ENCODE results near the gene GCSAM.

The GCSAM gene

DNA sequence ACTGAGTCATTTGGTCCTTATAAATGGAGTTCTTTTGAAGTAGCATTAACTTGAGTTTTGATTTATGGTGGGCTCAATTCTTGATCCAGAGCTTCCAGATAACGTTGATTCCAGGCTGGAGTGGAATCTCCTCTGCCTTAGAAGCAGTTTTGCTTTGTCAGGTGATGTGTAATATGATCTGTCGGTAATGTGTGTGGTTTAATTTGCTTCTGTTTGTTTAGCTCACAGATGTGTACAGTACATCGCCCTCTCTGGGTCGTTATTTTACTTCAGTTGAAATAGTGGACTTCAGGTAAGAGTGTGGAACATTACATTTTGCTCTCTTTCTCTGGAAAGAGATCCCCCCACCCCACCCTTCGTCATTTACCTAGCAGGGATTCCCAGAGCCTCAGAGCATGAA is 23.7 kb downstream of the GCSAM start:
- no peak for DNase-seq (ENCODE audit: low read depth in 1 of 2, low spot score in 1 of 2)

DNA sequence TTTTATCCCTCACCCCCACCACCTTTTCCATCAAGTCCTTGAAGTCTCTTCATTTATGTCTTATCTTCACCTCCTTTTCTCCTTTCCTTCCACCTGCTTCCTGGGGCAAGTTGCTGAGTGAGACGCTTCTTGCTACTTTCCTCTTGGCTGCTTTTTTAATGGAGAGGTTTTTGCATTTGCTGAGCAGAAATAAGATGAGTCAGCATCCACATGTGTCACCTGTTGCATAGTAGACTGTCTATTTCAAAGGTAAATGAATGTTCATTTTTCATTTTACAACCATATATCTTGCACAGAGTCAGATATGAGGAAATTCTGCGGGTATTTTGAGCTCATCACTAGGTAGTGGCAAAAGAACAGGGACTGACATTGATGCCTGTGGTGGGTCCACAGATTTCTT is 28.3 kb downstream of the GCSAM start:
- no peak for DNase-seq (ENCODE audit: low read depth in 1 of 2, low spot score in 1 of 2)

DNA sequence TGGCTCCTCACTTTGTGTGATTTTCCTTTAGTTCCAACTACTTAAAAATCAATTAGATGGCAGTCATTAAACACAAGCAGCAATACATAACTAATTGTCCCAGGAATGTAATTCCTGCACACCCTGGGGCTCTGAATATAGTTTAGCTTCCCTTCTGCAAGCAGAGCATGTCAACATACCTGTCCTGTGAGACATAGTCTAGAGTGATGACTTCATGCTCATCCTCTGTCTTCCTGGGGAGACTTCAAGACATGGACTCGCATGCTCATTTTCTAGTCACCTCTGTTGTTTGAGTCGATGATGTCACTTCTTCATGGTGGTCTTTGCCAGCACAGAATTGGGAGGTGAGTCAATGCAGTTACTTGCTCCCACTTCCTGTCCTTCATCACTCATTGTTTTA is 31.1 kb downstream of the GCSAM start:
- no peak for DNase-seq (ENCODE audit: low read depth in 1 of 2, low spot score in 1 of 2)

DNA sequence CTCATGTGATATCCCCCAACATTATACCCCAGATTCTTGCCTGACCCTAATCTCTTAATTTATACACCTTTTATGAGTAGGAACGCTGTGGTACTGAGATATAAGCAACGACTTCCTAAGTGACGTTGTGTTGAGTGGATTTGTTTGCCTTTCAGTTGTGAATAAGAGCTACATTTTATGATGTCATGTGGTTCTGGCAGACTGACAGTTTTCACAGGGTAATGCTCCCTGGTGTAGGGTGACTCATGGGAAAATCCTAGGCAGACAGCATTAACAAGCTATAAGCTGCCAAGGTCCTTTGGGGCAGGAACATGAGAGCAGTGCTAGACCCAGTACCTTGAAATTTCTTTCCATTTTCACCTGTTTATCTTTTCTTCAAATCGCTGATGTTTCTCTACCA is 35.7 kb downstream of the GCSAM start:
- no peak for DNase-seq (ENCODE audit: low read depth in 1 of 2, low spot score in 1 of 2)

DNA sequence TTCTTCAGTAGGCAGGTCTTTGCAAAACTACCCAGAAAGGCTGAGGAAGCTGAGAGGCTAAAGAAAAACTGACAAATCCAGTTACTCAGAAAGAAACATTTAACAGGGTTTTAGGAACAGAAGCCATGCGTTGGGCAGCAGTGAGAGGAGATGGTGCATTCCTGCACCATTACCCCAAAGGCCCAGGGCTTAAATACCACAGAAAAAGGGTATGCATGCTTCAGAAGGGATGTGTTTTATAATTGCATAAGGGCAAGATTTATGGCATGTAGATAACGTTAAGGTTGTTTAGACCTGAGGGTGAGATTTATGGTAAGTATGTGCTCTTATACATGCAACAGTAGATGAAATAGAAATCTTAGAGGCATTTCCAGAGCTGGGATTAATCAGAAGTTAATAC is 36.9 kb downstream of the GCSAM start:
- DNase-seq (ENCODE audit: low read depth in 1 of 2, low spot score in 1 of 2) = no peak

DNA sequence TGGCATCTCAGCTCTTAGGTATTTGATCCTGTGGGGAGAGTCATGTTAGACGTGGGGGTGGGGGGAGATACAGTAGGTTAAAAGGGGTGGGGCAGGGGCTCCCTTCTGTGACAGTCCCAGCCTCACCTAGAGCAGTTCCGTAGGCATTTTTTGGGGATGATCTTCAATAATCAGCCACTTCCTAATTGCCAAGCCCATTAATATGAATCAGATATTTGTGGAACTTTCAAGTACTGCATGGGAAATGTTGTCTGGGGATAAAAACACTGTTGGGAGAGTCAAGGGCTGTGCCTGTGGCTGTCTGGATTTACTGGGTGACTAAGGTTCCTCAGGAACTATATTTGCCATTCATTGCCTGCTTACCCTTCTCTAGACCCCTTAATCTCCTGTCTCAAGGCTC is 37.3 kb downstream of the GCSAM start:
- DNase-seq (ENCODE audit: low read depth in 1 of 2, low spot score in 1 of 2) = no peak

DNA sequence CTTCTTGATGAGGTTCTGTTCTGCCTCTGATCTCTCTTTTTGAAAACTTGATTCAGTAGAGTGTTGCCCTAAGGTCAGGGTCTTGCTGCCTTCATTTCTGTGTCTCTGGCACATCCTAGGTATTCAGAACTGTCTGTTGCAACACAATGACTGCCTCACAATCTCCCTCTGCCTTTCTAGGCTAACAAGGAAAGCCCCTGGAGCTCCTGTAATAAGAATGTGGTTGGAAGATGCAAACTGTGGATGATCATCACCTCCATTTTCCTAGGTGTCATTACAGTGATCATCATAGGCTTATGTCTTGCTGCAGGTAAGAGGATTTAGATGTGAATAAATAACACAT is 39.9 kb downstream of the GCSAM start:
- no peak for DNase-seq (ENCODE audit: low read depth in 1 of 2, low spot score in 1 of 2)

DNA sequence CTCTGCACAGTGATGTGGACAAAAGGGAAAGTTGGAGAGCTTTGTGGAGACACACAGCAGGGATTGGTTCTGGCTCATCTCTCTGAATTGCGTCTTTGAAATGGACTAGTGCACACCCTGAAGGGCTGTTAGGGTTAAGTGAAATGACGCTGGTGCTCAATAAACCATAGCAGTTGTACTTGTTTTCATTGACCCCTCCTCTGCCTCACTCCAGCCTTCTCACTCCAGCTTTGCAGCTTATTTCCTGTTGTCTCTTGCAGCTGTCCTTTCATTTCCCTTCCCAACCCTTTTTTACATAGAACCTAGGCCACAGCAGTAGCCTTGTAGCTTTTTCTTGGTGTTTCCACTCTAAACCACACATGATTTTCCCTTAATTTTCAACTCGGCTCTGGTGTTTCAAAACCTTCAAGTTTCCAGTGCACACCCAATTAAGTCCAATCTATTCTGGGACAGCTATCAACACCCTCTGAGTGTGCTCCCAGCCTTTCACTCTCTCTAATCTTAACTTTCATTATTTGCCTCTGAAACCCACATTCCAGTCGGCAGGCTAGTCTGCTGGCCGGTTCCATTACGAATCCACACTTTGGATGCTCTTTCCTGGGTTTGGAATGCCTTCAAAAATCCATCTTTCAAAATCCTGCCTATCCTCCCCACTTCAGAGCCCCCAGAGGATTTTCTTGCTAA is 40.4 kb downstream of the GCSAM start:
- no peak for DNase-seq (ENCODE audit: low read depth in 1 of 2, low spot score in 1 of 2)

DNA sequence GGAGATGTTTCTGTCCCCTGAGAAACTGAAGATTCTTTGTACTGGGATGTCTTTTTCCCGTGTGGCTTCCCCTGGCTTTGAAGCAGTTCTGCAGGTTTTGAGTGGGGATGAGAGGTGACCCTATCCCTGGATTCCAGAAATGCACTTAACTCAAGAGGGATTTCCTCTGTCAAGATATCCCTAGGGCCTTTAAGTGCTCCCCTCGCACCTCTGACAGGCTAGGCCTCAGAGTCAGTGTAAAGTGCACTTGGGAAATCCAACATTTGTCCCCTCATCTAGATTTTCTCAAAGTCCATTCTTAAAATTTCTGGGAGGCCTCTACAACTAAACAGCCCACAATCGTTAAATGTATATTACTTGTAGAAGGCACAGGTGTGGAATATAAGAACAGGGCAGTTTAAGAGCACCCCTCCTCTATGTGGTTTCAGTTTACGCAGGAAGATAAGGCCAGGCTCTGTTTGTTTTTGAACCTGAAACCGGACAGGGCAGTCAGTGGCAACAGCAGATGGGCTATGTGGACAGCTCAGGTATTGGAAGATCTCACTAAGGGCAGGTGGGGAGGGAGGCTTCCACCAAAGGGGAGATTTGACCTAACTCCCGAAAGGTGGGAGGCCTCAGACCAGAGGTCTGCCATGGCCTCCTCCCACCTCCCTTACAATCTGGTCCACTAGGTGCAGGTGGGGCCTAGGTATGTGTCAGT is 42.0 kb downstream of the GCSAM start:
- DNase-seq (ENCODE audit: low read depth in 1 of 2, low spot score in 1 of 2) = no peak

DNA sequence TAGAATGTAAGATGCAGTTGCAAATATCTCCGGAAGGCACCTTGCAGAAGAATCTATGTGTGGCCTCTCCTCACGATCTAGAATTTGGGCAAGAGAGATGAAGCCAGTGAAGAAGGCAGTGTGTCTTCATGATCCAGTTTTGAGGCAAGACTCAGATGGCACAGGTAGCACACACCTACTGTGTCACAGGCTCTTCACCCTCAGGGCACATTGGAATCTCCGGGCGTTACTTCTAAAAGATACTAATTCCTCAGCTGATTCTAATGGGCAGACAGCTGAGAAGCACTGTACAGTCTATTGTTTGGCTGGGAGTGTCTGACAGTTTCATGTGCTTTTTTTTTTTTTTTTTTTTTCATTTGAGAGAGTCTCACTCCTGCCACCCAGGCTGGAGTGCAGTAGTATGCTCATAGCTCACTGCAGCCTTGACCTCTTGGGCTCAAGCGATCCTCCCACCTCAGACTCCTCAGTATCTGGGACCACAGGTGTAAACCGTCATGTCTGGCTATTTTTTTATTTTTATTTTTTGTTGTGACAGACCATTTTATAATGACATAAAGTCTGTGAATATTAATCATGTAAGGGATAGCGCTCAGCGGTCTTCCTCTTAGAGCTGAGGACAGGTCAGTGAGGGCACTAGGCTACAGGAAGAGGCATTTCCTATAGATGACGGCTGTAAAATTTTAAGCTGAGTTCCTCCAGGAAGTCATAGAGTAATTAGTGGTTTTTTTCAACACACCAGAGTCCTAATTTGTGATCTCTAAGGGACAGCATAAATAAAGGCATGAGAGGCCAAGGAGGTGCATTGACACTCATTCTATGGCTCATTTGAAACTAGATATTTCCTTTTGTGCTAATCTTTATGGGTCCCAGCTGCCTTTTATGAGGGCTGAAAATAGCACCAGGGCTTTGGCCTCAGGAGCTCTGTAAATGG is 42.8 kb downstream of the GCSAM start:
- DNase-seq (ENCODE audit: low read depth in 1 of 2, low spot score in 1 of 2) = no peak

DNA sequence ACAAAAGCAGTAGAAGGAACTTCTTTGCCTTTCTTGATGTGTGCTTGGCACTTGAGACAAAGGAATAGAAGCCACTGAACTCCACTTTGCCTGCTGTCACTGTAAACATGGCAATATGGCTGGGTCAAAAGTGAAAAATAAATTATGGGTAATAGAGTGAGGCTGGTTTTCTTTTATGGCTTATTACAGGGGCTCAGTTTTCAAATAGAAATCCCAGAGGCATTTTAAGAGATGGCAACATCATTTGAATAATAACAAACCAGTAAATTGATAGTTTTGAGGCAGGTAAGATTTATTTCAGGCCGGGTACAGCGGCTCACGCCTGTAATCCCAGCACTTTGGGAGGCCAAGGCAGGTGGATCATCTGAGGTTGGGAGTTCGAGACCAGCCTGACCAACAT is 44.1 kb downstream of the GCSAM start:
- DNase-seq (ENCODE audit: low read depth in 1 of 2, low spot score in 1 of 2) = no peak

DNA sequence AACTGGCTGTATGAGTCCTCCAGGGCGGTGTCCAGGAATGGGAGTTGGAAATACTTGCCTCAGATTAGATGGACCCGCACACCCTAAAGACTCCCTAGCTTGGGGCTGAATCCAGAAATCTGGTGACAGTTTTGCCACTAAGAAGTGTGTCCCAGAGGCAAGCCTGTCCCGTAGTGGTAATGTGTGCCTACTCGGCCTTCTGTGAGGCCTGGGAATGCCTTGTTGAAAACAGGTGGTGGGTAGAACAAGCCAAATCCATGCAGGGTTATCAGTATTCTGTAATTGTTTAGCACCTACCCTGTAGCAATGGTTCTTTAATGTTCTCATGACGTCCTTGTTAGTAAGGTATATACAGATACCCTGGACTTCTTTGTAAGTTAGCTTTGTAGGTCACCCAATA is 45.3 kb downstream of the GCSAM start:
- no peak for DNase-seq (ENCODE audit: low read depth in 1 of 2, low spot score in 1 of 2)

DNA sequence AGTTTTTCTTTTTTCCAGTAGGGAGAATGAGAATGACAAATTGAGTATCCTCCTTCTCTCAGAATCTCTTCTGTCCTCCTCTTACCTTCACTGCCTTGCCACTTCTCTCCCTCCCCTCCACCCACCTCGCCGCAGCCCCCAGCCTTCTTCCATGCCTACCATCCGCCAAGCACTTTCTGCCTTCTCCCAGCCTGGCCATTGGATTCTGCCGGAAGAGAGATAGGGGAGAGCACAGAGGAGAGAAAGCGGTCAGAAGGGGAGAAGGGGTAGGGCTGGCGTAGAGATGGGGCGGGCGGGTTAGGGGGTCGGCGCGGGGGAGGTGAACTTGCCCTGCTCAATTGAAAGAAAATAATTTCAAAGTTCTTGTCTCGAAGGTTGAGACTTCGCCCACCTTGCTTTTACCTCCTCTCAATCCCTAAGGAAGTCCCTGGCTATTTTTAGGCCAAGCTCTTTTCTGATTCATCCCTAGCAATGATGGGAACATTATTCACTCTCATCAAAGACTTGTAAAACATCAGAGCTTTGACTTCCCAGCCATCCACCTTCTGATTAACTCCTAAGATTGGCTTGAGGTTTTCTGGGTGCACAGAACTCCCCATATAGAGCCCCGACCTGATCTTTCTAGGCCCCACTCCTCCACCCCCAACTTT is 46.0 kb downstream of the GCSAM start:
- DNase-seq (ENCODE audit: low read depth in 1 of 2, low spot score in 1 of 2) = no peak

DNA sequence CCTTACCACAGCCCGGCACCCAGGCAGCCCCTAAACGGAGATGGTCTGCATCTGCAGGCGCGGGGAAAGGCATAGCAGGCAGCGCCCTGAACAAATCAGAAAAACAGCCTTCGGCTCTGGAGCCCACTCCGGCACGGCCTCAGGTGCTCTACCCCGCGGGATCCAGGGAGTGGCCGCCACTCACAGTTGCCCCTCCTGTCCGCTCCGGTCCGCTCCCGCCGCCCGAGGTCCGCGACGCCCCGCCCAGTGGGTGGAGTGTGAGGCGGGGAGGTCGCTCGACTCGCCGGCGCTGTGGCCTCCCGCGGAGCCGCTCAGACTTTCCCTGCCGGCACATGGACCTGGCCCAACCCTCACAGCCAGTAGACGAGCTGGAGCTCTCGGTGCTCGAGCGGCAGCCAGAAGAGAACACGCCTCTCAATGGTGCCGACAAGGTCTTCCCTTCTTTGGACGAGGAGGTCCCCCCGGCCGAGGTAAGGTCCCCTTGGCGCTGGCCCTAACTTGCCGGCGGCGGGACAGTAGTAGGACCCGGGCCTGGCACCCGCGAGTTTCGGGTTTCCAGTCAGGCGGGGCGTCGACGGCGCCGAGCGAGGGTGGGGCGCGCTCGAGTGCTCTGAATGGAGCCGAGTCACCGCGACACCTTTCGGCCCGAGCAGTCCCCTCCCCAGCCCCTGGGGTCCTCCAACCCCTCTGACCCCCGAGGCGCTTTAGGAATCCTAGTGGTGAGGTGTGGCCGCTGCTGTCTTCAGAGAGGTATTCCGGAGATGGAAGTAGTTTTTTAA is 46.8 kb downstream of the GCSAM start, which contains the start of gene C3orf52:
Gene C3orf52 (plus strand): TSS at position 314 of the 779 bp plus-strand sequence. CDS start 19 bp downstream, at position 333.
- DNase-seq (ENCODE audit: low read depth in 1 of 2, low spot score in 1 of 2) = peak; percentile 29 to 38

DNA sequence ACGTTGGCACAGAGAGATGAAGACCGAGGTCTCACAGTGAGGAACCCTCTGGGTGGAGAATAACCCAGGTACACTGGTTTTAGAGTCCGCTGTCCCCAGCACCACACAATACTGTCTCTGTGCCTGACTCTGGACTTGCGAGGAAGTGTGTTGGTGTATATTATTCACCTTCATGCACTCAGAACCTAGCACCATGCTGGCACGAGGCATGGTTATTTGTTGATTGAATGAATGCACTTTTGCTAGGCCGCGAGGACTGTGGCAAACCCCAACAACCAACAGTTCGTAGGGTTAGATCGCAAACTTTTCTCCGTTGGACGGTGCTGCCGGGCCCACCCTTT is 47.3 kb downstream of the GCSAM start:
- no peak for DNase-seq (ENCODE audit: low read depth in 1 of 2, low spot score in 1 of 2)

DNA sequence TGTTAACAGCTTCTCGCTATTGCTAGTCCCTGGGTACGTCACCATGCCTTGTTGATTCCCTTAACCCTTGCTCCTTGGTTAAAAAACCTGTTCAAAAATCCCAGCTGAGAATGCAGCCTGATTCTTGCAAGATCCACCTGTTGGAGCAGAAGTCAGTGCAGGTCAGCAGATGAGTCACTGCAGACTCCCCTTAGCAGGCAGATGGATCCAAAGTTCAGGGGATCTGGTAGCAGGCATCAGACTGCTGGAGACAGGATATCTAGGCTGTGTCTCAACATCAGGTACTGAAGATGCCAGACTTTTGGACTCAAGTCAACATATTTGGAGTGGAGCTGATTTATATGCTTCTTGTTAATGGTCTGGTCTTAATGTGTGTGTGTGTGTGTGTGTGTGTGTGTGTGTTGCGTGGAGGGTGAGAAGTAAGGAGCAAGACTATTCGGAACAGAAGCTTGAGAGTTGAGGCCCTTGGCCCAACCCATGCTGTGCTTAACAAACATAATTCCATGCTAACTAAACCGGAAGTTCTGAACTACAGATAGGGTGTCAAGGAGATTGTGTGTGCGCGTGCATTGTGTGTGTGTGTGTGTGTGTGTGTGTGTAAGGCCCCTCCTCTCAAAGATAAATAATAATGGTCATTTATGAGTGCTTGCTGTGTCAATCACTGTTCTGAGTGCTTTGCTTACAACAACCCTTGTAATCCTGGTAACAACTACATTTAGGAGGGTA is 47.9 kb downstream of the GCSAM start:
- DNase-seq (ENCODE audit: low read depth in 1 of 2, low spot score in 1 of 2) = no peak

DNA sequence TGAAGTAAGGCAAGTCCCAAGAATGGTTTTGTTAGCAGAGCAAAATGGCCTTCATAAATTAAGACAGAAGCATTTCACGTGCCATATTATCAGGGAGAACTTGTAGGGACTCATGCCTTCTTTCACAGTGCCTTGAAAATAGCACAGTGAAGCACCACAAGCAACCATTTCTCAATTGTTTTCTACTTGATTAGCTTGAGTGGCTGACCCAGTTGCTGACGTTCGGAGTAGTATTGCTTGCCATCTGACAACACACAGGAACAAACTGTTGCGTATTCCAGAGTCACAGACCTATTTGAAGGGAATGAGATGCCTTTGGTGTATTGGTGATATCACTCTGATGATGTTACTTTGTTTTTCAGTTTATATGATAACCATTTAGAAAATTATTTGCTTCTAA is 49.8 kb downstream of the GCSAM start:
- no peak for DNase-seq (ENCODE audit: low read depth in 1 of 2, low spot score in 1 of 2)

DNA sequence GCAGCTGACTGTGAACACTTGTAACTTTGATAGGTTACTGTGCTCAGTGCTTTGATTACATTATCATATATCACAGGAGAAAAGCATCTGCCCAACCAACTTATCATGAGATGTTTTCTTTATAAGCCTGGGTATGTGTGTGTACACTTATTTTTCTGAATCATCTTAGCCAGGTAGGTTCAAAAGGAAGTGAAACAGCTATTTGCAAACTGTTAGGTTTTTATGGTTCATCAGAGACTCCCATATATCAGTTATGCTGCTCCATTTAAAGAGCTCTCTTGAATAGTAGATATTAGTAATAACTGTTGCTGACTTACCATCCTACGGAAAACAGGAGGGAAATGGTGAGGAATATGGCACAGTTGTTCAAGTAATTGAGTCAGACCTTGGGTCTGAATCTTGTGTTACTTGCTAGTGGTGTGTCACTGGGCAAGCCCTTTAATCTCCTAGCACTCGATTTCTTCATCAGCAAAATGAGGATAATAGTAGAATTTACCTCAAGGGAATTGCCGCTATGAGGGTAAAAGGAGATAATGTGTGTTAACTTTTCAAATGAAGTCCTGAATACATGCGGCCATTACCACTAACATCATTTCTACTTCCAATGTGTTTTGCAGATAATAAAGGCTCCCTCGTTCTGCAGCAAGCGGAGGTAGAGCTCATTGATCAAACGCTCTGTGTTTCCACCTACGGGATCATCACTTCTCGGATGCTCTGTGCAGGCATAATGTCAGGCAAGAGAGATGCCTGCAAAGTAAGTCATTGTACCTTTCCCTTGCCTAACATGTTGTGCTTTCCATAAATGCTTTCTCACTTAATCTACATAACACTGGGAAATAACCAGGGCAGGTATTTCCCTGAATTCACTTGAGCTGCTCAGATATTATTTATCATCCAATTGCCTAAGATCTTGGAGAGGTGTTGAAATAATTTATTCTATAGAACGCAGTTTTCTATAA is 54.6 kb downstream of the GCSAM start:
- DNase-seq (ENCODE audit: low read depth in 1 of 2, low spot score in 1 of 2) = no peak

Data from activated T-helper 1 cell treated with anti-CD3 and anti-CD28 coated beads, Interleukin-2, amount 50 U/mL, for 16 hours (primary cell).